A673 (cell line): ENCODE measurements around the gene LUC7L2. TPM values are rescaled to one million over a fixed set of nuclear protein-coding genes. Genes with fewer than 3 reads are reported as not detected.
A peak's percentile ranks its signal among the peaks of the same experiment; 100 is the strongest.

Experiments used
- BruUV-seq: library from RNA; stranded (reverse); fragments of 400-500 nt; replicated peaks from 2 replicates; lab custom pipeline; 2021; lab: Mats Ljungman, UMichigan
- CTCF ChIA-PET: fragments of 300-600 bp; sonication (Branson Sonifier 250); formaldehyde crosslinking; loops from one replicate; lab custom pipeline; 2022; ENCODE audit warnings: antibody characterized with exemption; lab: Charles Lee
- POLR2A ChIA-PET: fragments of 300-600 bp; sonication (Branson Sonifier 250); formaldehyde crosslinking; loops from one replicate; lab custom pipeline; 2022; ENCODE audit warnings: antibody characterized with exemption; ENCODE audit not compliant: low non-redundant PET; lab: Charles Lee
- DNase-seq: peaks from one replicate; pipeline ENCODE4 v3.0.0-alpha.2; 2015; ENCODE audit warnings: low spot score
- H3K27ac ChIP-seq: fragments of 200-600 bp; sonication (generic); 2 replicates; pipeline ENCODE4 v1.5.1; 2016; ENCODE audit warnings: mixed run types, low read depth, mild to moderate bottlenecking, mixed read lengths, antibody characterized with exemption, low read length; ENCODE audit not compliant: poor library complexity, severe bottlenecking
- H3K27me3 ChIP-seq: fragments of 200-600 bp; sonication (generic); replicated peaks from 2 replicates; pipeline ENCODE4 v1.6.1; 2017; ENCODE audit warnings: mixed run types, low read depth, mild to moderate bottlenecking, mixed read lengths, antibody characterized with exemption, low read length; ENCODE audit not compliant: insufficient read depth, poor library complexity
- H3K36me3 ChIP-seq: fragments of 200-600 bp; sonication (generic); 2 replicates; pipeline ENCODE4 v1.6.1; 2016; ENCODE audit warnings: mixed run types, mild to moderate bottlenecking, mixed read lengths, antibody characterized with exemption, low read length; ENCODE audit not compliant: insufficient read depth, poor library complexity, severe bottlenecking
- H3K4me1 ChIP-seq: fragments of 200-600 bp; sonication (generic); 2 replicates; pipeline ENCODE4 v1.6.1; 2017; ENCODE audit warnings: mixed run types, mild to moderate bottlenecking, mixed read lengths, antibody characterized with exemption, low read length; ENCODE audit not compliant: insufficient read depth, poor library complexity, severe bottlenecking
- H3K4me3 ChIP-seq: fragments of 200-600 bp; sonication (generic); 2 replicates; pipeline ENCODE4 v1.5.1; 2016; ENCODE audit warnings: low read depth, mixed run types, mild to moderate bottlenecking, mixed read lengths, low read length; ENCODE audit not compliant: poor library complexity, severe bottlenecking
- H3K9me3 ChIP-seq: fragments of 200-600 bp; sonication (generic); 2 replicates; pipeline ENCODE4 v1.6.1; 2016; ENCODE audit warnings: mixed run types, low read depth, mild to moderate bottlenecking, mixed read lengths, antibody characterized with exemption, low read length; ENCODE audit not compliant: poor library complexity, severe bottlenecking
- CTCF ChIP-seq: fragments of 300-800, 200-600 bp; sonication (generic); conservative IDR thresholded peaks from 2 replicates; pipeline ENCODE4 v1.5.1; 2017; ENCODE audit warnings: low read depth, mild to moderate bottlenecking, antibody characterized with exemption, low read length, moderate library complexity, mixed read lengths
- EZH2 ChIP-seq: fragments of 200-600 bp; sonication (generic); IDR thresholded peaks from 2 replicates; pipeline ENCODE4 v1.6.1; 2017; ENCODE audit warnings: borderline replicate concordance, low read depth, mild to moderate bottlenecking, mixed read lengths, antibody characterized with exemption, low read length; ENCODE audit not compliant: poor library complexity, severe bottlenecking
- intact Hi-C: fragments of 100-400 bp; cut with micrococcal nuclease; formaldehyde crosslinking; loops from one replicate; pipeline ENCODE4 v1.10.0; 2022; ENCODE audit not compliant: unreplicated experiment
- total RNA-seq: library from RNA; stranded (reverse); gene quantifications from 2 replicates; pipeline ENCODE4 v1.2.3, GENCODE V29; 2021

Gene LUC7L2
- total RNA-seq, 1 experiment from 2014 or later = 107 TPM

DNA sequence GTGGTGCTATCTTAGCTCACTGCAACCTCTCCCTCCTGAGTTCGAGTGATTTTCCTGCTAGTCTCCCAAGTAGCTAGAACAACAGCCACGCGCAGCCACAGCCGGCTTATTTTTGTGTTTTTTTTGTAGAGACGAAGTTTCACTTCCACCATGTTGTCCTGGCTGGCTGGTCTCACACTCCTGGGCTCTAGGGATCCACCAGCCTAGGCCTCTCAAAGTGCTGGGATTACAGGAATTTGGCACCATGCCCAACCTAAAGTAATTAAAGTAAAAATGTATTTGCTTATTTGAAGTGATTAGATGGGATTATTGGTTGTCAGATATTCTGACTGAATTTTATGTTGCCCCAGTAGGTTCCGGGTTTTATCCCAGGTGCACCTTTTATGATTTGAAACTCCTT, 22.7 kb downstream of the LUC7L2 start:
- no peaks in the 10 kb centered on the region for H3K9me3 ChIP-seq
- no peak for TF ChIP-seq CTCF
- no peak for TF ChIP-seq EZH2
- no peaks in the 10 kb centered on the region for H3K27me3 ChIP-seq
- no peak for DNase-seq
- ChIA-PET CTCF (interaction anchor here (0.7 kb wide), 1 partner anchor 1522 kb away, joined by 3 read pairs; no protein-coding TSS in a partner anchor), POLR2A (no interaction called here)
- intact Hi-C loops = no loop called here
- peak overlapping the region; percentile 19 for H3K27ac ChIP-seq
- BruUV-seq = no TSS peak
- H3K4me1 ChIP-seq = no peaks in the 10 kb centered on the region
- peaks cover 58% of the 10 kb centered on the region for H3K36me3 ChIP-seq
- H3K4me3 ChIP-seq = no peak overlapping the region

DNA sequence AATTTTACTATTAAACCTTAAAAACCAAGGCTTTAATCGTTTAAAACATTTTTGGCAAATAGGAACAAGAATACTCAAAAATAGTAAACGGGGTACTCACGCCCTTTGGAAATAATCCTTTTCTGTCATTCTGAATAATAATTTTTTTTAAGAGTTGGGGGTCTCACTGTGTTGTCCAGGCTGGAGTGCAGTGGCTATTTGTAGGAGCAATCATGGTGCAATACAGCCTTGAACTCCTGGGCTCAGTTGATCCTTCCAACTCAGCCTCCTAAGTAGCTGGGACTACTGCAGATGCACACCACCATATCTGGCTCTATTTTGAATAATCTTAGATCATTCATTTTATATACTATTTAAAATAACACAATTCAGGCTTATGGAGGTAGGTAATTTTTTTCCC, 24.9 kb downstream of the LUC7L2 start:
- no peaks in the 10 kb centered on the region for H3K9me3 ChIP-seq
- H3K27me3 ChIP-seq = no peaks in the 10 kb centered on the region
- H3K4me1 ChIP-seq = no peaks in the 10 kb centered on the region
- intact Hi-C loops = no loop called here
- DNase-seq = no peak
- ChIA-PET POLR2A (no interaction called here), CTCF (no interaction called here)
- H3K27ac ChIP-seq = no peak overlapping the region
- BruUV-seq = TSS peak; percentile 6
- no peak for TF ChIP-seq EZH2
- no peak for TF ChIP-seq CTCF
- H3K4me3 ChIP-seq = no peak overlapping the region
- H3K36me3 ChIP-seq = peaks cover 50% of the 10 kb centered on the region

DNA sequence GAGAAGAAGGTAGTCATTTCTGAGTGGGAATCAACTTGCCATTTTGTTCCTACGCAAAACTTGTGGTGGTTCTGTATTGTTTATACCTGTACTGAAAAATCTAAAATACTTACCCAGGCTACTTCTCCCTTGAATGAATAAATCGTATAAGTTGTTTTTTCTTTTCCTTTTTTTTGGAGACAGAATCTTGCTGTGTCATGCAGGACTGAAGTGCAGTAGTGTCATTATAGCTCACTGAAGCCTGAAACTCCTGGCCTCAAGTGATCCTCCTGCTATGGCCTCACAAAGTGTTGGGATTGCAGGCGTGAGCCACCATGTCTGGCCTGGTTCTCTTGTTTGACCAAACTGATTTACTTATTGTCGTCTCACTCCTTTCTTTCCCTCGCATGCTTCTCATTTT, 27.9 kb downstream of the LUC7L2 start:
- H3K27me3 ChIP-seq = no peaks in the 10 kb centered on the region
- ChIA-PET CTCF (no interaction called here), POLR2A (no interaction called here)
- H3K4me3 ChIP-seq = no peak overlapping the region
- DNase-seq = no peak
- no peaks in the 10 kb centered on the region for H3K9me3 ChIP-seq
- TF ChIP-seq EZH2 (no peak), CTCF (no peak)
- BruUV-seq = no TSS peak
- H3K27ac ChIP-seq = no peak overlapping the region
- no peaks in the 10 kb centered on the region for H3K4me1 ChIP-seq
- peaks cover 42% of the 10 kb centered on the region for H3K36me3 ChIP-seq
- intact Hi-C loops = no loop called here
